Cardiac fibroblast (primary cell): Measurements from ENCODE around the gene S100A1.

Source experiments
- DNase-seq, 2 donors: peaks; one replicate each; pipeline versions ENCODE4 v3.0.0 to v3.0.0-alpha.2; 2010; ENCODE audit warnings: low read depth in 2 of 2
- H3K4me3 ChIP-seq, 2 donors: replicated peaks in 1 of 2; 1 replicate in 1 of 2; 2 replicates in 1 of 2; pipeline ENCODE4 v1.5.1; 2011; ENCODE audit warnings: low read depth in 2 of 2, low read length in 2 of 2, mild to moderate bottlenecking in 2 of 2, moderate library complexity in 1 of 2
- CTCF ChIP-seq: IDR thresholded peaks from one replicate; pipeline ENCODE4 v1.5.1; 2011; ENCODE audit warnings: low read depth, mild to moderate bottlenecking, low read length, inconsistent platforms

Gene S100A1

DNA sequence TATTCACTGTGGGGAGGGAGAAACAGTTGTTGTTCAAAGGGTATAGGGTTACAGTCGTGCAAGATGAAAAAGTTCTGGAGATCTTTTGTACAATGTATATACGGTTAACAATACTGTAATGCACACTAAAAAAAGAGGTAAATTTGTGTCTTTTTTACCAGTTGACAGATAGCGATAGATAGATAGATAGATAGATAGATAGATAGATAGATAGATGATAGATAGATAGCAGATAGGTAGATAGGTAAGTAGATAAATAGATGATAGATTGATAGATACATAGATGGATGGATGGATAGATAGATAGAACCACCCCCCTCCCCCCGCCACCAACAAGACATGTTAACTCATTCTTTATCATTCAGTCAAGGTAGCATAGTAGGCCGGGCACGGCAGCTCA, 25.5 kb upstream of the S100A1 start:
- no peak for TF ChIP-seq CTCF
- no peak overlapping the region for H3K4me3 ChIP-seq
- DNase-seq: no peak

GRCh38 chr1:153606194-153606593, 22.0 kb upstream of the S100A1 start:
- H3K4me3 ChIP-seq: no peak overlapping the region
- no peak for TF ChIP-seq CTCF
- DNase-seq: no peak

GRCh38 chr1:153607381-153607780, 20.9 kb upstream of the S100A1 start:
- no peak overlapping the region for H3K4me3 ChIP-seq
- DNase-seq: no peak
- no peak for TF ChIP-seq CTCF

DNA sequence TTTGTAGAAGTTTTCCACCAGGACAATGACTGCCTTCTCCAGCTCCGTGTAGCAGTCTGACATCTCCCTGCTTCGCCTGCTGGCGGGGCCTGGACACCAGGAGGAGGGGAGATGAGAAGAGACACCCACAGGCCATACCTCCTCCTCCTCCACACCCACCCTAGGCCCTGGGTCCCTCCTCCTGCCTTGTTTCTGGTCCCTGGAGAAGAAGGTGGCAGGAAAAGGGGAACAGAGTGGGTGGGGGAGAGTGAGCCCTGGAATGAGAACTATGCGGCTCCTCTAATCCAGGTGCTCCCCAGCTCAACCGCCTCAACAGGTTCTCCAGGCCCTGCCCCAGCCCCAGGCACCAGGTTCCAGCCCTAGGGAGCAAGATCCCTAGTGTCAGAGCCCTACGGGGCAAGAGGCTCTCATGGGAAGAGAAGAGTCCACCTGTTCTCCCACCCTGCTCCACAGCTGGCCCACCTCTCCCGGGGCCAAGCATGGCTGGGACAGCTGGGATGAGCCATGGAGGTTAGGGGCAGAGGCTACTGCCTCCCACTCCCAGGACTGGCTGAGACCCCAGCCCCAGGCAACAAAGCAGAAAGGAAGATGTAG, 20.0 kb upstream of the S100A1 start:
- peak overlapping the region; percentile 26 to 77 for H3K4me3 ChIP-seq
- no peak for TF ChIP-seq CTCF
- DNase-seq: no peak

DNA sequence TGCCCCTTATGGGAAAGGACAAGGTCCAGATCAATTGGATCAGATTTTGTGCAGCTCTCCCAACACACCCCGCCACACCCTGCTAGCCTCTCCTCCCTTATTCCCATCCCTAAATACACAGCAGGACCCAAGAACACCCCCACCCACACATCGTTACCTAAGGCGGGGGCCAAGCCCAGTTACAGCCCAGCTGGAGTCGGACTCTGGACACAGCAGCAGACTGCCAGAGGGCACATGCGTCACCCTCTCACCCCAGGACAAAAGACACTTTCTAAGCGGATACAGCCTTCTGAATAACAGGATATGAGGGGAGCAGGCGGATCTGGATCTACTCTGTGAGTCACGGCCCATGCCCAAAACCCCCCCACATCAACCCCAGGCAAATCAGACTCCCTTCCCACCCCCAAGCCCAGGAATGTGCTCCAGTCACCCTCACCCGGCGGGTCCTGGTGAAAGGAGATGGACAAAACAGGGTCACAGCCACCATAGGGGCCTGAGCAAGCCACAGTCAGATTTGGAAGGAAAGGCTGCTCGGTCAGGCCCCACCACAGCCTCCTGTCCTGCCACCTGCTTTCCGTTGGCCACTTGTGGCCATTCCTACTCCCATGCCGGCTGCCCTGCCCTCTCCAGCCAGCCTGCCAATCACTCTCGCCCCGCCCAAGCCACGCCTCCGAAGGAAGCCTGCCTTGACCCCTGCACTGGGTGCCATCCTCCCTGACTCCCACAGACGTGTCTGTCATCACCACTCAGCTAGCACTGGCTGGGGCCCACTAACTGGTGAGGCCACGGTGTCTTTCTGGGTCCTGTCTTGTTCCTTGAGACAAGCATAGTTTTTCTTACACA, 19.3 kb upstream of the S100A1 start:
- peak; percentile 92 to 95 for DNase-seq
- peak overlapping the region; percentile 26 to 77 for H3K4me3 ChIP-seq
- TF ChIP-seq CTCF: no peak

DNA sequence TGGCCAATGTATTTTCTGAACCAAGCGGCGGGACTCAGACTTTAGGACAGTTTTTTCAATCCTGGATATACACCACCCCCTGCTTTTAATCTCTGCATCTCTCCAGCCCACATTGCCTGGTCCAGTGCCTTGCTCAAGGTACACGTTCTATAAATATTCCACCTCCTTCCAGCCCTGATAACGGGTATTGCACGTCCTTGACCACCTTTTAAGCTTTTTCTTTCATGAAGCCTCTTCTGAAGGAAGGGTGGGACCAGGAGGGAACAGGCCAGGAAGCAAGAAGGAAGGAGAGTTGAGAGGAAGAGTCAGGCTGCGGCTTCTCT, 18.7 kb upstream of the S100A1 start:
- H3K4me3 ChIP-seq: peak overlapping the region in 1 of 2 donors; percentile 77
- DNase-seq: no peak
- no peak for TF ChIP-seq CTCF

DNA sequence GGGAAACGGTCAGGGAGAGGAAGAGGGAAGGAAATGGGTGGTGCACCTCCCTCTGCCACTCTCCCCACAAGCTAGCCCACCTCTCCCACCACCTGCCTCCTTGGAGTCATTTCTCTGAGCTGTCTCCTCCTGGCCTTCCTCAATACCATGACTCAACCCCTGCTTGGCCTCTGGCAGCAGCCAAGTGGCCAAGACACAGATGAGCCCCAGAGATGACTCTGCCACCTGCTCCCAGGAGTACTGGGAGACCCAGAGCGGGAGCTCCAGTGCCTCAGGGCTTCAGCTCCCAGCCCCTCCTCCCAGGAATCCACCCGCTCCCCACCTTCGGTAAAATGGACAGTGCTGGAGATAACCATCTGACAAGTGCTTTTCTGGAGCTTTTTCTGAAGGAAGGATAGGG, 17.9 kb upstream of the S100A1 start:
- peak in 1 of 2 donors; percentile 63 for DNase-seq
- H3K4me3 ChIP-seq: peak overlapping the region in 1 of 2 donors; percentile 77

More for the DNA sequence above, 17.9 kb upstream of the S100A1 start:
- no peak for TF ChIP-seq CTCF
